ENCODE data around the gene GLMP.

- no peak for TF ChIP-seq CTCF (IDR thresholded peaks at IDR 0.05)
- no peak for TF ChIP-seq EZH2 (IDR thresholded peaks at IDR 0.05; ENCODE audit: borderline replicate concordance, insufficient read depth, low read depth, low read length, poor library complexity, severe bottlenecking)
These were observed 47.8 kb downstream of the GLMP start, which contains the start of gene PAQR6 for GRCh38 chr1:156247460-156248322.
